GM18508 (cell line): ENCODE results near the gene RXRB.

ENCODE experiments used
- ATAC-seq: cut with Tn5 transposase; IDR thresholded peaks from one replicate; pipeline ENCODE4 v1.9.1; 2021; ENCODE audit warnings: moderate number of reproducible peaks; ENCODE audit not compliant: insufficient read depth, unreplicated experiment

The RXRB gene

GRCh38 chr6:33198853-33199436 lies 1.5 kb downstream of the RXRB start:
- ATAC-seq: no peak

DNA sequence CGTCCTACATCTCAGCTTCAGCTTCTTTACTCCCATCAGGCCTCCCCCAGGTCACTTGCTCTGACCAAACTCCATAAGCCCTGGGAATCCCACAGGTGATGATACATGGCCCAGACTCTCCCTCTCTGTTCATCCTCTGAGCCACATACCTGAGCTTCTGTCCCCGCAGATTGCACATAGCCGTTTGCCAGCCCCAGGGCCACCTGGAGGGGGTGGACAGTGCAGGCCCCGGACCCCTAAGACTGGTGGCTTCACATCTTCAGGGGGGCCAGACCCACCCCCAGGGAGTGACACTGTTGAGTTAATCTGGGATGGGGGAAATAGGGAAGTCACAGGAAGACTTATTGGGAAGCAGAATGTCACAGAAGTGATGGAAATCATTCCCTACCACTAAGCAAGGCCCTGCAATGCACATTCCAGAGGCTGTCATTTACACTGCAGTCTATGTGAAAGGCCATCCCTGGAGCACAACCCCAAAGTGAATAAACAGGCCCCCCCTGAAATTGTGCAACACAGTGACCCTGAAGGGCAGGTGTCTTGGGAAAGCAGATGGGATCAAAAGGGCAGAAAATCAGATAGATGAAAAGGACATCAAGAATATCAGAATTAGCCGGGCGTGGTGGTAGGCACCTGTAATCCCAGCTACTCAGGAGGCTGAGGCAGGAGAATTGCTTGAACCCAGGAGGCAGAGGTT lies 2.2 kb downstream of the RXRB start:
- ATAC-seq: no peak

DNA sequence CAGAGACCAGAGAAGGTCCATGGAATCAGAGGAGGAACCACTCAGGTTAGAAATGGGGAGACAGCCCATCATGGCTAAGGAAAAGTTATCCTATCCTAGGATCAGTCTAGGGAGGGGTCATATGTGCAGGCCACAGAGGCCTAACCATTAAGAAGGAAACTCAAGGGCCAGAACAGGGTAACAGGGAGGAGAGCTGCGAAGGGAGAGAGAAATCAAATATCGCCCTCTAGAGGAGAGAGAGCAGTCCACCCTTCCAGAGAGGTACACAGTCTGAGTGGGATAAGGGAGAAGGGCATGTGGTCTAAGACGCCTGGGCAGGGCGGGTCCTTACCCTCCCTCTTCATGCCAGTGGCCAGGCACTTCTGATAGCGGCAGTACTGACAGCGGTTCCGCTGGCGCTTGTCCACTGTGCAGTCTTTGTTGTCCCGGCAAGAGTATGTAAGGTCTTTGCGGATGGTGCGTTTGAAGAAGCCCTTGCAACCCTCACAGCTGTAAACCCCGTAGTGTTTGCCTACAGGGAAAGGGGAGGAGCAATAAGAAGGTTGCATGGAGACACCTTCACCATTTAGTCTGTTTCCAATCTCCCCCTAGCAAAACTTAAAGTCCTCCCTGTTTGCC lies 2.9 kb downstream of the RXRB start:
- ATAC-seq: no peak

GRCh38 chr6:33195304-33196165 lies 4.9 kb downstream of the RXRB start:
- no peak for ATAC-seq

DNA sequence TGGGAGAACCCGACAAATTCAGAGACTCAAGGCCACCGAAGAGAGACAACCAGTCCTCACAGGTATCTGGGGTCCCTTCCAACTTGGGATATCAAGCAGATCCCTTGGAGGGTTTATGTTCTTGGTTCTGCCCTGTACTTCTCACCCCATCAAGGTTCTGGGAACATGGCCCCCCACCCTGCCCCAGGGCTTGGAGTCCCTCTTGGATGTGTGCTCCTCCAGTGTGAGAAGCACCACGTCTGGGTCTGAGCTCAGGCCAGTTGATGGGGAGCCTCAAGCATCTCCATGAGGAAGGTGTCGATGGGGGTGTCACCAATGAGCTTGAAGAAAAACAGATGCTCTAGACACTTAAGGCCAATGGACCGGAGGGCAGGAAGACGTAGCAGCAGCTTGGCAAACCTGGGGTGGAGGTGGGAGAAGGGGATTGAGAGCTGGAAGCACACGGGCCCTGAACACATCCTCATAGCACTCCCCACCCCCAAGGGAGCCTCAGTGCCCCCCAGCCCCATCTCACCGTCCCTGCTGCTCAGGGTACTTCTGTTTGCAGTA lies 6.0 kb downstream of the RXRB start:
- ATAC-seq: no peak

- ATAC-seq: no peak
Measured at GRCh38 chr6:33193619-33194018, 6.8 kb downstream of the RXRB start.

DNA sequence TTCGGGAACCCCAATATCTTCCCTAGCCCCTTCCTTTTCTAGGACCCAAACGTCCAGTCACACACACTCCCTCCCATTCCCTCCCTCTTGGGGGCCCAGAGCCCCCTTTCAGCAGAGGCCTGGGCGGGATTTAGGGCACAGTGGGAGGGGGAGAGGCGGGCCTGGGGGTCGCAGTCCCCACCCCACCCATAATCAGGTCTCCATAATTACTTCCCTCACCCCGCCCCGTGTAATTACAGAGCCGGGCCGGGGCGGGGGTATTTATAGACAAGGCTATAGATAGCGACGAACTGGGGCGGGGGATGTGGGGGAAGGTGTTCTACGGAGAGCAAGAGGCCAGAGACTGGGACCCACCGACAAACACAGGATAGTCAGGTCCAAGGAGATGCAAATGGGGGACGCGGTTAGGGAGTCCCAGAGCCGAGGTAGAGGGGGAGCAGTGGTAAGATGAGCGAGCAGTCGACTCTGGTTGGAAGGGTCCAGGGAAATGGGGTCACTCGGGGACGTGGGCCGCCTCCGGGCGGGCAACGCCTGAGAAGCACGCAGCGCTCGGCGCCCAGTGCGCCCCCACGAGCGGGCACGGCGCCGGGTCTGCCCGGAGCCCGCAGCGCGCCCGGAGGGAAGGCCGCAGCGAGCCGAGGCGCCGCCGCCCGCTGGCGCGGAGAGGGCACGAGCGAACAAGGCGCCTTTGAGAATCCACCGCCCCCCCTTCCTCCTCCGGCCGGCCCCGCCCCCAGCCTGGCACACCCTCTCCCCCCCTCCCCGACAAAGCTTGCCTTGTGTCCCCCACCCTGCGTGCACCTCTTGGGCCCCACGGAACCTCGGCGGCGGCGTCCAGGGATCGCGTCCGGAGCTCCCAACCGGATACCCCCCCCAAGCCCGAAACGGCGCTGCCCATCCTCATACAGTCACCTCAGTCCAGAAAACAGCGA lies 7.5 kb downstream of the RXRB start:
- no peak for ATAC-seq

DNA sequence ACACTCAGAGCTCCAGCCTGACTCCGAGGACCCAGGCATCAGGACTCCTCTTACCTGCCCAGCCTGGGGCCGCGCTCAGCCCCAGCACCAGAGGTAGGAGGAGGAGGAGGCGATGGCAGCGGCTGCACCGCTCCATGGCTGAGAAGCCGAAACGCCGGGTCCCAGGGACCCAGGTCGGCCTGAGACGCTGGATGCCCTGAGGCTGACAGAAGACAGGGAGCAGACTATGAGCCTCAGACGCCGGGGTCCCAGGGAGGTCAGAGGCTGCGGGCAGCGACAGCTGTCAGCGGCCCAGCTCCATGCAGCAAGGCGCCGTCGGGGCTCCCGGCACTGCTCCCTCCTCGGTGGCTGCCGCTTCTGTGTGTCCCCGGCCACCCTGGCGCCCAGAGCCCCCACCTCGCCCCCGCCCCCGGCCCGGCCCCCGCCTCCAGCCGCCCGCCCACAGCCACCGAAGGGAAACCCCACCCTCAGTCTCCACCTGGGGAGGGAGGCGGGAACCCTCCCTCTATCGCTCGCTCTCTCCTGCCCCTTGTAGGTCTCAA lies 8.3 kb downstream of the RXRB start, which contains the start of gene COL11A2:
Gene COL11A2, minus strand, starts transcription at position 363 of the 542 bp plus-strand sequence. Its CDS starts 227 bp downstream, at position 136.
- ATAC-seq: no peak

- ATAC-seq: no peak
Measured at GRCh38 chr6:33191383-33192104, 8.9 kb downstream of the RXRB start.

DNA sequence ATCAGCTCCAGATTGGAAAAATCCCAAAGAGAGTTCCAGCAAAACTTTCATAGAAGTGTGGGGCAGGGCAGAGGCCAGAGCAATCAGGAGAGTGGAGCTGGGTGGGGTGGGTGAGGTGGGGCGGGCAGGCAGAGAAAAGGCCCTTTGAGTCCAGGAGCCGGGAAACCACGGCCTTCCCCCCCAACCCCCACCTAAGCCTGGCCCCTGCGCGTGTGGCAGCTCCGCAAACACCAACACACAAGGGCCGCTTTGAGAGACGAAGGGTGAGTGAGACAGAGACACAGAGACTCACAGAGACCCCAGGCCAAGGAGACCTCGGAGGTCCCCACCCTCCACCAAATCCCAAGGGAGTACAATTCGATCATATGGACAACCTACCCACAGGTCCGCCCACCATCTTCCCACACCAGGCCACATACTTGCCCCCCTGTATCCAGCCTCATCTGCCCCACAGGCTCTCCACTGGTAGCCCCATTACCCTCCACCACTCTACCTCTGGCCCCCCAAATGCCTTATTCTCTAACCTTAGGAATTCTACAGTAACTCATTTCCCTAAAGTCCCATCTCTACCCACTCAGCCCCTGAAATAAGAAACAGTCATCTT lies 9.9 kb downstream of the RXRB start:
- no peak for ATAC-seq

DNA sequence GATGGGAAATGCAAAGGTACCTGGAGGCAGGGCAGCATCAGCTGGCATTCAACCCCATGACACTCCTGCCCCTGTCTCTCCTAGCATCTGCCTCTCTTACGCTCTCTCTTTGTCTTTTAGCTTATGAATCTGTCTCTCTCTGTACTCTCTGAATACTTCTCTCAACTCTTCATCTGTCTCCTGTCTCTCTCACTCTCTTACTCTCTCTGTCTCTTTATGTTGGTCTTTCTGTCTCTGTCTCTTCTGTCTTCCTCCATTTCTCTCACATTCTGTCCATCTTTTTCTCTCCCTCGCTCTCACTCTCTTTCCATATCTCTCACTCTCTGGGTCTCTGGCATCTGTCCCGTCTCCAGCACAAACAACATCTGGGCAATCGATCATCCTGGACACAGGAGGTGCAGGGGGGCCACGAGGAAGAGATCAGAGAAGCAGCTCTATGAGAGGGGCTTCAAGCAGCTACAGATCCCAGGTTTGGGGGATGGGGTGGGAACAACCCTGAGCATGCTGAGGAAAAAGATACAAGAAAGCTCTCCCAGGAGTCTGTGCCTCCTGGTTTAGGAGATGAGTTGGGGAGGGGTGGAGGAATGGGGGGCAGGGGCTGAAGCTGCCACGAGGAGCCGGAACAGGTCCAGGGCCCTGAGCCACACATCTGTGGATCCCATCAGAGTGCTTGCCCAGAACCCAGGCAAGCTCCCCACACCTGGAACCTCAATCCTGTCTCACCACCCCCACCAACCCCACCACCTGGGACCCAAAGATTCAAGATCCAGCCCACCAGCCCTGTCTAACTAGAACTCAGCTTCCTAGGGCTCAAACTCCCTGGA lies 10.6 kb downstream of the RXRB start:
- ATAC-seq: no peak

DNA sequence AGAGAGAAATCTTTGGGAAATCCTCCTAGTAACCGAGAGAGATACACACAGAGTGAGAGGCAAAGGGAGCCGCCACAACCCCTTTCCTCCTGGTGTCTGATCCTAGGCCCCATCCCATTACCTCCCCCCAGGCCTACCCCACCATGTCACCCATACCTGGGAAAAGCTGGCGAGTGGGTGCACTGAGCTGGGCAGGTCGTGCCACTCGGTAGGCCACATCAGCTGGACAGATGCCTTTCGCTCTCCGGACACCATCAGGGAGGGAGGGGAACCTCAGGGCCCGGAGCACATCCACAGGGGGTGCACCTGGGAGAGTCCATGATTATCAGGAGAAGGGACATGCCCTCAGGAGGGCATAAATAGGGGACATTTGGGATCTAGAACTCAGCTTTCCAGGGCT lies 11.3 kb downstream of the RXRB start:
- ATAC-seq: no peak

- ATAC-seq: no peak
Measured at GRCh38 chr6:33187809-33188208, 12.7 kb downstream of the RXRB start.

GRCh38 chr6:33185654-33186187 lies 14.7 kb downstream of the RXRB start:
- ATAC-seq: no peak

- no peak for ATAC-seq
Measured at GRCh38 chr6:33185190-33185589, 15.3 kb downstream of the RXRB start.

DNA sequence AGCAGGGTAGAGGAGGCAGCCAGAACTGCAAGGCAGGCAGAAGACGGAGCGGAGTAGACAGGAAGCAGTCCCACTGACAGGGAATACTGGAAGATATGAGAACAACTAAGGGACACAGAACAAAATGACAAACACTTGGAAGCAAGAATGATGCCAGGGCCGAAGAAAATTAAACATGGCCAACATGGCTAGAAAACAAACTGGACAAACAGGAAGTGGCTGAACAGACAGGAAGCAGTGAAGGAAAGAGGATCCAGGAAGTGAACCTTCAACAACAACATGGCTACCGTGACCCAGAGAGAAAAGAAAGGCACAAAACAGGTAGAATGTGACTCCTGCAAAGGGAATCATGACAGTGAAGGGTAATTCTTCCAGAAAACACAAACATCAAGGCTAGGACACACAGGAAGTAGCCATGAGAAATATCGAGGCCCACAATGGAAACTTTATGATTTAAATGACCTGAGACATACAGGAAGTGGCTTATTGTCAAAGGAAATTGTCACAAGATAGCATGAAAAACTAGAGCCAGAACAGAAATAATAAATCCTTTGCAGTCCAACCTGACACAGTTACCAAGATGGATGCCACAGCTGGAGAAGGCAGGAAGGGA lies 17.3 kb downstream of the RXRB start:
- no peak for ATAC-seq

DNA sequence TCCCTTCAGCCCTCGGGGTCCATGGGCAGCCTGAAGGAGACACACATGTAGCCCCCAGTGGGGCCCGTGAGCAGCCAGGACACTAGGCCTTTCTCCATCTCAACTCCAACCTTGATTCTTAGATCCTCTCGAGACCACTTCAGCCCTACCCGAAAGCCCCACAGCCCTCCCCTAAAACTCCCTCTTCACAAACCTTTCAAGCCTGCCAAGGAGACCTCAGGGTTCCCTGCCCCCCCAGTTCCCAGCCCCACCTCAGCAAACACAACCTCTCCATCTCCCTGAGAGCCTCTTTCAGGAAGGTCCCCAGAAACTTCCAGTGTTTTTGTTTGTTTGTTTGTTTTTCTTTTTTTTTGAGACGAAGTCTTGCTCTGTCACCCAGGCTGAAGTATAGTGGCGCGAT lies 19.3 kb downstream of the RXRB start:
- ATAC-seq: no peak
